GM12878 (cell line): ENCODE measurements around the gene ABHD3.

Experiments
- BHLHE40 ChIP-seq, 2 experiments: fragments of 450-650 bp in 1 of 2; IDR thresholded peaks; 2 replicates each; pipeline ENCODE4 v1.6.1; 2011 to 2017; ENCODE audit warnings: low read depth in 2 of 2, borderline replicate concordance in 1 of 2, improper control_type of control experiment in 1 of 2, low read length in 1 of 2, mild to moderate bottlenecking in 1 of 2
- CTCF ChIP-seq, 3 experiments: IDR thresholded peaks in 2 of 3; conservative IDR thresholded peaks in 1 of 3; 2 replicates each; pipeline ENCODE4 v1.5.1; 2011; ENCODE audit warnings: low read depth in 3 of 3, low read length in 3 of 3, mild to moderate bottlenecking in 3 of 3, control low read depth in 2 of 3, moderate library complexity in 2 of 3, inconsistent platforms in 1 of 3, mixed read lengths in 1 of 3; ENCODE audit not compliant: control insufficient read depth in 2 of 3, insufficient read depth in 1 of 3; ENCODE audit errors: extremely low read depth in 1 of 3
- EP300 ChIP-seq, 2 experiments: fragments of 150-350 bp in 1 of 2; IDR thresholded peaks; 2 replicates each; pipeline ENCODE4 v1.6.1; 2011 to 2012; ENCODE audit warnings: low read depth in 2 of 2, low read length in 2 of 2, borderline replicate concordance in 1 of 2, improper control_type of control experiment in 1 of 2, inconsistent platforms in 1 of 2; ENCODE audit not compliant: control insufficient read depth in 1 of 2
- FOXM1 ChIP-seq: IDR thresholded peaks from 2 replicates; pipeline ENCODE4 v1.6.1; 2012; ENCODE audit warnings: low read depth, mild to moderate bottlenecking, inconsistent platforms, low read length, moderate library complexity
- GATAD2B ChIP-seq: fragments of 450-650 bp; conservative IDR thresholded peaks from 2 replicates; pipeline ENCODE4 v1.6.1; 2017; ENCODE audit warnings: low read depth, mild to moderate bottlenecking, moderate library complexity
- HDAC6 ChIP-seq: fragments of 200-600 bp; sonication (generic); IDR thresholded peaks from one replicate; pipeline ENCODE4 v1.8.0; 2017; ENCODE audit warnings: antibody characterized with exemption; ENCODE audit not compliant: unreplicated experiment
- JUNB ChIP-seq: IDR thresholded peaks from 2 replicates; pipeline ENCODE4 v1.6.1; 2016; ENCODE audit warnings: antibody characterized with exemption, mild to moderate bottlenecking
- POLR2AphosphoS2 ChIP-seq: IDR thresholded peaks from 2 replicates; pipeline ENCODE4 v1.6.1; 2011; ENCODE audit warnings: low read depth, mild to moderate bottlenecking, low read length, improper control_type of control experiment, moderate library complexity
- POLR2AphosphoS5 ChIP-seq: IDR thresholded peaks from 2 replicates; pipeline ENCODE4 v1.6.1; 2011; ENCODE audit warnings: mild to moderate bottlenecking, low read length, inconsistent platforms
- SUZ12 ChIP-seq: fragments of 200-600 bp; sonication (generic); IDR thresholded peaks from one replicate; pipeline ENCODE4 v1.6.1; 2018; ENCODE audit warnings: antibody characterized with exemption, mild to moderate bottlenecking; ENCODE audit not compliant: unreplicated experiment
- TBL1XR1 ChIP-seq: IDR thresholded peaks from 2 replicates; pipeline ENCODE4 v1.6.1; 2012; ENCODE audit warnings: low read depth, low read length, improper control_type of control experiment
- TF ChIP-seq, protein P1 (sequence below): IDR thresholded peaks from 2 replicates; pipeline ENCODE4 v1.6.1; 2011; ENCODE audit warnings: low read depth, low read length, improper control_type of control experiment, borderline replicate concordance
- TF ChIP-seq, protein P2 (sequence below): fragments of 450-650 bp; IDR thresholded peaks from 2 replicates; pipeline ENCODE4 v1.6.1; 2017; ENCODE audit warnings: mild to moderate bottlenecking, moderate library complexity

DNA sequence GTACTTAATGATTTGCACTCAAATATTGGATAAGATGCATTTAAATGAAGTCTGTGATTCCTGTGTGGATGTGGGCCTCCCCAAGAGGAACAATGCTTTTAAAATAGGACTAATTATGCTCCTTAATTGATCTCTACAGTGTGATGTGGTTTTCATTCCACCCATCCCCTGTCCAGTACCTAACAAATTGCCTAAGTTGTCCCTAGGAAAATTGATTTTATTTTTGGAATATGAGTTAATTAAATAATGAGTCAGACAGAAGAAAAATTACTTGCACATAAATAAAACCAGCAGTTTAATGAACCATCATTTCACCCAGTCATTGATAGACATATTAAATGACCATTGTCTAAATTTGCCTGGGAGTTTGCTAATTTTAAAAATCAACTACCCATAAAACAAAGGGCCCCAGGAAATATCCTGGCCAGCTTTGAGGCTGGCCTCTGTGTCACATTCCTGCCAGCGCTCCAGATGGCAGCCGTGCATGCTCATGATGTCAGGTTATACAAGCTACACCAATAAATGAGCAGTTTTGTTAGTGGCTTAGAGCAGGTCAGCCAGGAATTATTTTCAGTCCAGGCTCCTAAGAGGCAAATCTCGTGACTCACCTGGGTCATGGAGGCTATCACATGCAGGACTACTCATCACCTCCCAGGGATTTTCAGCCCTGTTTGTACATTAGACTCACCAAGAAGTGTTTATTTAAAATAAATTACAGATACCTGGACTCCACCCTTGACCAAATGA, 31.9 kb downstream of the ABHD3 start:
- TF ChIP-seq JUNB (no peak), GATAD2B (no peak), CTCF (IDR thresholded peaks at IDR 0.05 in 2 of 3, conservative IDR thresholded peaks at IDR 0.05 in 1 of 3; ENCODE audit: control insufficient read depth in 2 of 3, extremely low read depth in 1 of 3, insufficient read depth in 1 of 3, low read depth in 3 of 3, low read length in 3 of 3) (no peak), FOXM1 (no peak), SUZ12 (no peak), TBL1XR1 (no peak), EP300 (IDR thresholded peaks at IDR 0.05; ENCODE audit: borderline replicate concordance in 1 of 2, control insufficient read depth in 1 of 2, low read depth in 2 of 2, low read length in 2 of 2) (no peak), HDAC6 (no peak), POLR2AphosphoS2 (no peak), POLR2AphosphoS5 (no peak), BHLHE40 (IDR thresholded peaks at IDR 0.05; ENCODE audit: borderline replicate concordance in 1 of 2, low read depth in 2 of 2, low read length in 1 of 2) (no peak)
- TF ChIP-seq, protein P1, sequence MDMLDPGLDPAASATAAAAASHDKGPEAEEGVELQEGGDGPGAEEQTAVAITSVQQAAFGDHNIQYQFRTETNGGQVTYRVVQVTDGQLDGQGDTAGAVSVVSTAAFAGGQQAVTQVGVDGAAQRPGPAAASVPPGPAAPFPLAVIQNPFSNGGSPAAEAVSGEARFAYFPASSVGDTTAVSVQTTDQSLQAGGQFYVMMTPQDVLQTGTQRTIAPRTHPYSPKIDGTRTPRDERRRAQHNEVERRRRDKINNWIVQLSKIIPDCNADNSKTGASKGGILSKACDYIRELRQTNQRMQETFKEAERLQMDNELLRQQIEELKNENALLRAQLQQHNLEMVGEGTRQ, result no peak
- TF ChIP-seq, protein P2, sequence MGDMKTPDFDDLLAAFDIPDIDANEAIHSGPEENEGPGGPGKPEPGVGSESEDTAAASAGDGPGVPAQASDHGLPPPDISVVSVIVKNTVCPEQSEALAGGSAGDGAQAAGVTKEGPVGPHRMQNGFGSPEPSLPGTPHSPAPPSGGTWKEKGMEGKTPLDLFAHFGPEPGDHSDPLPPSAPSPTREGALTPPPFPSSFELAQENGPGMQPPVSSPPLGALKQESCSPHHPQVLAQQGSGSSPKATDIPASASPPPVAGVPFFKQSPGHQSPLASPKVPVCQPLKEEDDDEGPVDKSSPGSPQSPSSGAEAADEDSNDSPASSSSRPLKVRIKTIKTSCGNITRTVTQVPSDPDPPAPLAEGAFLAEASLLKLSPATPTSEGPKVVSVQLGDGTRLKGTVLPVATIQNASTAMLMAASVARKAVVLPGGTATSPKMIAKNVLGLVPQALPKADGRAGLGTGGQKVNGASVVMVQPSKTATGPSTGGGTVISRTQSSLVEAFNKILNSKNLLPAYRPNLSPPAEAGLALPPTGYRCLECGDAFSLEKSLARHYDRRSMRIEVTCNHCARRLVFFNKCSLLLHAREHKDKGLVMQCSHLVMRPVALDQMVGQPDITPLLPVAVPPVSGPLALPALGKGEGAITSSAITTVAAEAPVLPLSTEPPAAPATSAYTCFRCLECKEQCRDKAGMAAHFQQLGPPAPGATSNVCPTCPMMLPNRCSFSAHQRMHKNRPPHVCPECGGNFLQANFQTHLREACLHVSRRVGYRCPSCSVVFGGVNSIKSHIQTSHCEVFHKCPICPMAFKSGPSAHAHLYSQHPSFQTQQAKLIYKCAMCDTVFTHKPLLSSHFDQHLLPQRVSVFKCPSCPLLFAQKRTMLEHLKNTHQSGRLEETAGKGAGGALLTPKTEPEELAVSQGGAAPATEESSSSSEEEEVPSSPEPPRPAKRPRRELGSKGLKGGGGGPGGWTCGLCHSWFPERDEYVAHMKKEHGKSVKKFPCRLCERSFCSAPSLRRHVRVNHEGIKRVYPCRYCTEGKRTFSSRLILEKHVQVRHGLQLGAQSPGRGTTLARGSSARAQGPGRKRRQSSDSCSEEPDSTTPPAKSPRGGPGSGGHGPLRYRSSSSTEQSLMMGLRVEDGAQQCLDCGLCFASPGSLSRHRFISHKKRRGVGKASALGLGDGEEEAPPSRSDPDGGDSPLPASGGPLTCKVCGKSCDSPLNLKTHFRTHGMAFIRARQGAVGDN, result no peak
